H4 (cell line): Measurements from ENCODE around the gene CRMP1. TPM values are rescaled to one million over a fixed set of nuclear protein-coding genes. Genes with fewer than 3 reads are reported as not detected.
"Not testable (repeated sequence)": the region's sequence is repeated elsewhere in the genome, so short reads cannot be mapped to it uniquely, and the experiment has no call there.

ENCODE experiments used
- DNase-seq: peaks from one replicate; pipeline ENCODE4 v3.0.0-alpha.2; 2015; ENCODE audit warnings: low spot score
- total RNA-seq: library from RNA; depleted of rRNA; stranded (reverse); fragments of >200 nt; shearing (Covaris generic); gene quantifications from 2 replicates; pipeline ENCODE4 v1.2.3, GENCODE V29; 2014

The CRMP1 gene
- total RNA-seq, 1 experiment from 2014 or later = 37.7 TPM

- DNase-seq = no peak
These were observed 69.2 kb downstream of the CRMP1 start for GRCh38 chr4:5823542-5824211.

- no peak for DNase-seq
These were observed 70.3 kb downstream of the CRMP1 start for GRCh38 chr4:5822619-5823018.

GRCh38 chr4:5821665-5822358, 71.1 kb downstream of the CRMP1 start:
- DNase-seq = no peak

GRCh38 chr4:5816851-5817375, 76.0 kb downstream of the CRMP1 start:
- DNase-seq = no peak

GRCh38 chr4:5816101-5816500, 76.8 kb downstream of the CRMP1 start:
- DNase-seq = no peak

- no peak for DNase-seq
These were observed 77.2 kb downstream of the CRMP1 start for GRCh38 chr4:5815641-5816040.

- no peak for DNase-seq
These were observed 78.5 kb downstream of the CRMP1 start for GRCh38 chr4:5814421-5814820.

GRCh38 chr4:5813882-5814255, 79.0 kb downstream of the CRMP1 start:
- DNase-seq = no peak

GRCh38 chr4:5812506-5813229, 80.2 kb downstream of the CRMP1 start:
- DNase-seq = peak; percentile 70

GRCh38 chr4:5812057-5812456, 80.8 kb downstream of the CRMP1 start:
- not testable (repeated sequence) for DNase-seq

GRCh38 chr4:5810770-5811430, 82.0 kb downstream of the CRMP1 start:
- DNase-seq = no peak

GRCh38 chr4:5810151-5810550, 82.7 kb downstream of the CRMP1 start:
- DNase-seq = no peak

GRCh38 chr4:5809216-5809776, 83.6 kb downstream of the CRMP1 start:
- DNase-seq = no peak

- no peak for DNase-seq
These were observed 84.7 kb downstream of the CRMP1 start for GRCh38 chr4:5808081-5808741.

GRCh38 chr4:5805270-5805669, 87.6 kb downstream of the CRMP1 start:
- DNase-seq = no peak

GRCh38 chr4:5804656-5805055, 88.2 kb downstream of the CRMP1 start:
- no peak for DNase-seq

- no peak for DNase-seq
These were observed 90.3 kb downstream of the CRMP1 start for GRCh38 chr4:5802565-5802964.

GRCh38 chr4:5801696-5802095, 91.2 kb downstream of the CRMP1 start:
- DNase-seq = no peak

GRCh38 chr4:5800496-5800895, 92.4 kb downstream of the CRMP1 start:
- DNase-seq = no peak

GRCh38 chr4:5799406-5799805, 93.5 kb downstream of the CRMP1 start:
- no peak for DNase-seq

GRCh38 chr4:5798946-5799345, 93.9 kb downstream of the CRMP1 start:
- no peak for DNase-seq
